BJ (cell line): Measurements from ENCODE around the gene ARHGEF11. TPM values are rescaled to one million over a fixed set of nuclear protein-coding genes. Genes with fewer than 3 reads are reported as not detected.

ENCODE experiments used
- CTCF ChIA-PET: fragments of 350-600 bp; formaldehyde crosslinking; extraction: SDS; loops from one replicate; lab custom pipeline; 2021; ENCODE audit warnings: antibody characterized with exemption, inconsistent platforms; lab: Yijun Ruan, JAX
- POLR2A ChIA-PET: fragments of 300-600 bp; sonication (Branson Sonifier 250); formaldehyde crosslinking; extraction: SDS; loops from one replicate; lab custom pipeline; 2021; ENCODE audit warnings: antibody characterized with exemption; lab: Charles Lee
- DNase-seq: peaks from one replicate; pipeline ENCODE4 v3.0.0-alpha.2; 2011; ENCODE audit warnings: low read depth
- H3K27me3 ChIP-seq: 2 replicates; pipeline ENCODE4 v1.6.0; 2011; ENCODE audit warnings: low read length; ENCODE audit not compliant: control insufficient read depth, insufficient read depth
- H3K36me3 ChIP-seq: 2 replicates; pipeline ENCODE4 v1.5.1; 2011; ENCODE audit warnings: low read length; ENCODE audit not compliant: control insufficient read depth, insufficient read depth
- H3K4me3 ChIP-seq: 2 replicates; pipeline ENCODE4 v1.5.1; 2011; ENCODE audit warnings: low read depth, mild to moderate bottlenecking, control low read depth, low read length
- polyA plus RNA-seq: library from polyadenylated mRNA; depleted of rRNA; stranded (reverse); fragments of >200 nt; gene quantifications from 2 replicates; pipeline ENCODE4 v1.2.3, GENCODE V29; 2011
- TF ChIP-seq, protein P1 (sequence below): IDR thresholded peaks from 2 replicates; pipeline ENCODE4 v1.5.1; 2011; ENCODE audit warnings: low read depth, mild to moderate bottlenecking, control low read depth, inconsistent platforms, low read length, moderate library complexity; ENCODE audit not compliant: insufficient read depth

ARHGEF11 gene
- polyA plus RNA-seq, 1 experiment: 19.5 TPM

DNA sequence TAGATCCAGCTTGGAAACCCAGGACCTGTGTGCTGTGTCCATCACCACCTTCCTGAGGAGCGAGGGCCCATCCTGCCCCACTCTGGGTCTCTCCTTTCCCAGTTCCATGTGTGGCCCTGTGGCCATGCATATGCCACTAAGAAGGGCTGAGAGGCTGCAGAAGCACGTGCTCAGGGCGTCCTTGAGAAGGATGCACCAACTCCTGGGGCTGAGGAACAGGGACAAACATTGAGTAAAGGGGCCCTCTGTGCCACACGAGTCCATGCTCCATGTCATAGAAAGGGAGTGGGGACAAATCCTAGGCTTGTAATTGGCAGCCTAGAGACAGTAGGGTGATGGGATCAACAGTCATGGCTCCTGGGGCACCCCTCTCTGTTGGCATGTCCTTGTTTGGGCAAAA, 45.6 kb upstream of the ARHGEF11 start:
- ChIA-PET POLR2A (no interaction called here), CTCF (interaction anchor here (0.7 to 6.4 kb wide), 19 partner anchors 8 to 423 kb away, joined by 3 to 243 read pairs (median 8); partner anchors contain the start of genes ETV3 and ETV3L)
- TF ChIP-seq, protein P1, sequence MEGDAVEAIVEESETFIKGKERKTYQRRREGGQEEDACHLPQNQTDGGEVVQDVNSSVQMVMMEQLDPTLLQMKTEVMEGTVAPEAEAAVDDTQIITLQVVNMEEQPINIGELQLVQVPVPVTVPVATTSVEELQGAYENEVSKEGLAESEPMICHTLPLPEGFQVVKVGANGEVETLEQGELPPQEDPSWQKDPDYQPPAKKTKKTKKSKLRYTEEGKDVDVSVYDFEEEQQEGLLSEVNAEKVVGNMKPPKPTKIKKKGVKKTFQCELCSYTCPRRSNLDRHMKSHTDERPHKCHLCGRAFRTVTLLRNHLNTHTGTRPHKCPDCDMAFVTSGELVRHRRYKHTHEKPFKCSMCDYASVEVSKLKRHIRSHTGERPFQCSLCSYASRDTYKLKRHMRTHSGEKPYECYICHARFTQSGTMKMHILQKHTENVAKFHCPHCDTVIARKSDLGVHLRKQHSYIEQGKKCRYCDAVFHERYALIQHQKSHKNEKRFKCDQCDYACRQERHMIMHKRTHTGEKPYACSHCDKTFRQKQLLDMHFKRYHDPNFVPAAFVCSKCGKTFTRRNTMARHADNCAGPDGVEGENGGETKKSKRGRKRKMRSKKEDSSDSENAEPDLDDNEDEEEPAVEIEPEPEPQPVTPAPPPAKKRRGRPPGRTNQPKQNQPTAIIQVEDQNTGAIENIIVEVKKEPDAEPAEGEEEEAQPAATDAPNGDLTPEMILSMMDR: no peak
- Histone ChIP-seq H3K4me3 (no peak overlapping the region), H3K27me3 (peaks cover 1% of the 10 kb centered on the region; the same call in 1 of the 2 replicates), H3K36me3 (no peaks in the 10 kb centered on the region)
- DNase-seq: no peak

DNA sequence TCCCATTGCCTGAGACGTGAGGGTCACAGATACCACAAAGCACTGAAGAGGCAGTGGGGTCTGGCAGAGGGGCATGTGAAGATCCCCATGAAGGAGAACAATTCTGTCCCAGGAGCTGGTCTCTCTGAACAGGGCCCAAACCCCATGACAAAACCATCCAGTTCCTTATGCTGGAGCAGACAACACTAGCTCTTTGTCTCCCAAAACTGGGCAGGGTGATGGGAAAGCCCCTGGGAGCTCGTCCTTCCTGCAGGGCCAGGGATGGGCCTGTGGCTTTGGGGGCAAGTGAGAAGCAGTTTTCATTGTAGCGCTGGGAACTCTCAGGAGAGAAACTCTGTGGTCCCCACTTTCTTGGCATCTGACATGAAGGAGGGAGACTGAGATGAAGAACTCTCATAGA, 45.2 kb upstream of the ARHGEF11 start:
- ChIA-PET POLR2A (no interaction called here), CTCF (interaction anchor here (0.7 to 6.4 kb wide), 26 partner anchors 9 to 423 kb away, joined by 3 to 243 read pairs (median 7); partner anchors contain the start of genes ETV3 and ETV3L)
- DNase-seq: no peak
- no peaks in the 10 kb centered on the region for H3K36me3 ChIP-seq
- TF ChIP-seq, protein P1: no peak
- peaks cover 1% of the 10 kb centered on the region; the same call in 1 of the 2 replicates for H3K27me3 ChIP-seq
- H3K4me3 ChIP-seq: no peak overlapping the region

DNA sequence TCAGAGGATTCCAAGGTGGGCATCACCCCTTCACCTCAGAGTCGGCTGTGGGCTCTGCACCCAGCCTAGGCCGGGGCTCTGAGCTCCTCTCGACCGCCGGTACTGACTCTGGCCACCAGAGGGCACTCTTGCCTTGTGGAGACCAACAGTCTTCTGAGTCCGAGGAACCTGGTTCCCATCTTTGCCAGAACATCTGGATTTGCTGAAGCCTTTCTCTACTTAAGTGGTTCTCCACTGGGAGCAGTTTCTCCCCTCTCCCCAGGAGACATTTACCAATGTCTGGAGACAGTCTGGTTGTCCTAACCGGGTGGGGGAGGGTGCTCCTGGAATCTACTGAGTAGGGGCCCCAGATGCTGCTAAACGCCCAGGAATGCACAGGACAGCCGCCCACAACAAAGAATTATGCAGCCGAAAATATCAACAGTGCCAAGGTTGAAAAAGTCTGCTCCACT, 44.7 kb upstream of the ARHGEF11 start:
- Histone ChIP-seq H3K4me3 (no peak overlapping the region), H3K36me3 (no peaks in the 10 kb centered on the region), H3K27me3 (peaks cover 1% of the 10 kb centered on the region; the same call in 1 of the 2 replicates)
- CTCF ChIA-PET: interaction anchor here (0.6 to 6.4 kb wide), 38 partner anchors 9 to 424 kb away, joined by 3 to 243 read pairs (median 4); partner anchors contain the start of genes ETV3 and ETV3L
- POLR2A ChIA-PET: interaction anchor here (0.6 kb wide), 1 partner anchor 1920 kb away, joined by 4 read pairs; no protein-coding TSS in a partner anchor
- DNase-seq: peak; percentile 57
- TF ChIP-seq, protein P1: peak; percentile 95

DNA sequence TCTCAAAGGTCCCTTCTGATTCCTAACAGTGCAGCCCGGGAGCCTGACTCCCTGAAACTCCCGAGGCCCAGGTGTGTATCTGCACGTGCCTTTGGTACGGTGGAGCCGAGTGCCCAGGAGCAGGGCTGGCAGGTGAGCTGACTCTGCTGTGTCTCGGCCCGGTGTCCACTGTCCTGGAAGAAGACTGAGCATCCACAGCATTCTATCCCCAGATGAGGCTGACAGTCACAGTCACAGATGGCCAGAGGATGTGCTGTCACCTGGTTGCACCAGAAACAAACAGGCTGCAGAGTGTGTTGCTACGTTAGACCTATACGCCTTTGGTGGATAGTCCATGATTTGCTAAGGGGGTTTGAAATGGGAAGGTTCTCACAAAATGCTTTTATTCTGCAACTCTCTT, 44.2 kb upstream of the ARHGEF11 start:
- Histone ChIP-seq H3K36me3 (no peaks in the 10 kb centered on the region), H3K4me3 (no peak overlapping the region), H3K27me3 (peaks cover 1% of the 10 kb centered on the region; the same call in 1 of the 2 replicates)
- TF ChIP-seq, protein P1: no peak
- ChIA-PET CTCF (interaction anchor here (0.6 to 6.4 kb wide), 29 partner anchors 8 to 402 kb away, joined by 3 to 243 read pairs (median 6); partner anchors contain the start of genes ETV3 and ETV3L), POLR2A (interaction anchor here (0.6 kb wide), 1 partner anchor 1921 kb away, joined by 4 read pairs; no protein-coding TSS in a partner anchor)
- DNase-seq: no peak

DNA sequence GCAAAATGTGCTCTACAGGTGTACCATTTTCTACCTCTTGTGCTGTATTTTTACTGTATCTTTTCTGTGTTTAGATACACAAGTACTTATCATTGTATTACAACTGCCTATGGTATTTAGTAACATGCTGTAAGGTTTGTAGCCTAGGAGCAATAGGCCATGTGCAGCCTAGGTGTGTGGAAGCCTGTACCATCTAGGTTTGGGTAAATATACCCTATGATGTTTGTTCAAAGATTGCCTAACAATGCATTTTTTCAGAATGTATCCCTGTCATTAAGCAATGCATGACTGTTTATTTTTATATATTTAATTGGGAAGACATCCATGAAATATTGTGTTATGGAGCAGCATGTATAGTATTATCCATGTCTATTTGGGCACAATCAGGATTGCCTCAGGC, 43.1 kb upstream of the ARHGEF11 start:
- Histone ChIP-seq H3K36me3 (no peaks in the 10 kb centered on the region), H3K27me3 (peaks cover 1% of the 10 kb centered on the region; the same call in 1 of the 2 replicates), H3K4me3 (no peak overlapping the region)
- POLR2A ChIA-PET: no interaction called here
- DNase-seq: no peak
- TF ChIP-seq, protein P1: no peak
- CTCF ChIA-PET: interaction anchor here (1.0 to 6.4 kb wide), 4 partner anchors 14 to 72 kb away, joined by 3 to 243 read pairs (median 12); no protein-coding TSS in a partner anchor
